Measurements from ENCODE around the gene IFNL2. TPM values are rescaled to one million over a fixed set of nuclear protein-coding genes. Genes with fewer than 3 reads are reported as not detected.

IFNL2 gene
- total RNA-seq, 1 donor from 2014 or later: not detected

DNA sequence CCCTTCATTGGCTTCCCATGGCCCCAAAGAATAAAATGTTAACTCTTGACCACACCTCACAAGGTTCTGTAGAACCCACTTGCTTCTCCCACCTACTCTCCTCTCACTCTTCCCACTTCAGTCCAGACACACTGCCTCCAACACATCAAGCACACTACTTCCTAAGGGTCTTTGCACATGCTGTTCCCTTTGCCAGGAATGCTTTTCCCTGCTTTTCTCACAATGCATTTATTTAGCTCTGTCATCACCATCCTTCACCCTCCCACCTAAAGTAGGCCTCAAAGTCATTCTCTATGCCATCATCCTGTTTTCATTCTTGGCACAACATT lies 36.0 kb downstream of the IFNL2 start:
- Histone ChIP-seq H3K9me3 (ENCODE audit: low read depth) (no peaks in the 10 kb centered on the region), H3K79me2 (ENCODE audit: low read depth) (no peaks in the 10 kb centered on the region), H3F3A (ENCODE audit: low read depth) (peaks cover 29% of the 10 kb centered on the region), H3K9ac (no peak overlapping the region), H3K27ac (no peak overlapping the region), H3K36me3 (no peaks in the 10 kb centered on the region), H3K4me1 (peaks cover 12% of the 10 kb centered on the region), H3K4me3 (no peak overlapping the region), H4K20me1 (ENCODE audit: low read depth) (peaks cover 28% of the 10 kb centered on the region), H2AFZ (replicated peaks) (no peak overlapping the region), H3K27me3 (peaks cover 73% of the 10 kb centered on the region), H3K4me2 (no peak overlapping the region)
- Mint-ChIP-seq H3K4me1 (peaks cover 21% of the 10 kb centered on the region), H3K27me3 (ENCODE audit: insufficient read depth, low read depth) (peaks cover 26% of the 10 kb centered on the region), H3K9me3 (no peaks in the 10 kb centered on the region), H3K4me3 (no peak overlapping the region), H3K36me3 (no peaks in the 10 kb centered on the region), H3K27ac (no peak overlapping the region)
- no peak for DNase-seq (ENCODE audit: low spot score)
- TF ChIP-seq, protein P1, sequence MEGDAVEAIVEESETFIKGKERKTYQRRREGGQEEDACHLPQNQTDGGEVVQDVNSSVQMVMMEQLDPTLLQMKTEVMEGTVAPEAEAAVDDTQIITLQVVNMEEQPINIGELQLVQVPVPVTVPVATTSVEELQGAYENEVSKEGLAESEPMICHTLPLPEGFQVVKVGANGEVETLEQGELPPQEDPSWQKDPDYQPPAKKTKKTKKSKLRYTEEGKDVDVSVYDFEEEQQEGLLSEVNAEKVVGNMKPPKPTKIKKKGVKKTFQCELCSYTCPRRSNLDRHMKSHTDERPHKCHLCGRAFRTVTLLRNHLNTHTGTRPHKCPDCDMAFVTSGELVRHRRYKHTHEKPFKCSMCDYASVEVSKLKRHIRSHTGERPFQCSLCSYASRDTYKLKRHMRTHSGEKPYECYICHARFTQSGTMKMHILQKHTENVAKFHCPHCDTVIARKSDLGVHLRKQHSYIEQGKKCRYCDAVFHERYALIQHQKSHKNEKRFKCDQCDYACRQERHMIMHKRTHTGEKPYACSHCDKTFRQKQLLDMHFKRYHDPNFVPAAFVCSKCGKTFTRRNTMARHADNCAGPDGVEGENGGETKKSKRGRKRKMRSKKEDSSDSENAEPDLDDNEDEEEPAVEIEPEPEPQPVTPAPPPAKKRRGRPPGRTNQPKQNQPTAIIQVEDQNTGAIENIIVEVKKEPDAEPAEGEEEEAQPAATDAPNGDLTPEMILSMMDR (IDR thresholded peaks at IDR 0.05): no peak
- TF ChIP-seq EZH2 (IDR thresholded peaks at IDR 0.05) (no peak), EZH2phosphoT487 (IDR thresholded peaks at IDR 0.05) (no peak)

GRCh38 chr19:39304701-39305571 lies 36.7 kb downstream of the IFNL2 start:
- H3K27me3 ChIP-seq: peaks cover 73% of the 10 kb centered on the region
- peaks cover 28% of the 10 kb centered on the region for H4K20me1 ChIP-seq (ENCODE audit: low read depth)
- peaks cover 12% of the 10 kb centered on the region for H3K4me1 ChIP-seq
- DNase-seq (ENCODE audit: low spot score): no peak
- no peak overlapping the region for H3K4me3 Mint-ChIP-seq
- H3K9me3 Mint-ChIP-seq: peaks cover 2% of the 10 kb centered on the region
- H3K4me3 ChIP-seq: no peak overlapping the region
- H2AFZ ChIP-seq (replicated peaks): no peak overlapping the region
- H3K9me3 ChIP-seq (ENCODE audit: low read depth): no peaks in the 10 kb centered on the region
- H3K36me3 Mint-ChIP-seq: no peaks in the 10 kb centered on the region
- peaks cover 29% of the 10 kb centered on the region for H3F3A ChIP-seq (ENCODE audit: low read depth)
- H3K4me2 ChIP-seq: peak overlapping the region; percentile 2
- H3K27ac ChIP-seq: no peak overlapping the region
- H3K79me2 ChIP-seq (ENCODE audit: low read depth): no peaks in the 10 kb centered on the region
- H3K36me3 ChIP-seq: no peaks in the 10 kb centered on the region
- TF ChIP-seq EZH2phosphoT487 (IDR thresholded peaks at IDR 0.05) (no peak), EZH2 (IDR thresholded peaks at IDR 0.05) (no peak)
- TF ChIP-seq, protein P1 (IDR thresholded peaks at IDR 0.05): no peak
- H3K9ac ChIP-seq: no peak overlapping the region
- peaks cover 25% of the 10 kb centered on the region for H3K27me3 Mint-ChIP-seq (ENCODE audit: insufficient read depth, low read depth)
- H3K27ac Mint-ChIP-seq: no peak overlapping the region
- peaks cover 21% of the 10 kb centered on the region for H3K4me1 Mint-ChIP-seq

- H3K79me2 ChIP-seq (ENCODE audit: low read depth): no peaks in the 10 kb centered on the region
- H3F3A ChIP-seq (ENCODE audit: low read depth): peaks cover 29% of the 10 kb centered on the region
- peaks cover 28% of the 10 kb centered on the region for H4K20me1 ChIP-seq (ENCODE audit: low read depth)
- H3K4me3 ChIP-seq: no peak overlapping the region
- peaks cover 28% of the 10 kb centered on the region for H3K4me1 Mint-ChIP-seq
- no peak overlapping the region for H3K4me2 ChIP-seq
- no peaks in the 10 kb centered on the region for H3K36me3 ChIP-seq
- no peak overlapping the region for H3K27ac ChIP-seq
- H3K27me3 ChIP-seq: peaks cover 73% of the 10 kb centered on the region
- H3K4me1 ChIP-seq: peaks cover 12% of the 10 kb centered on the region
- H3K9ac ChIP-seq: no peak overlapping the region
- TF ChIP-seq EZH2 (IDR thresholded peaks at IDR 0.05) (no peak), EZH2phosphoT487 (IDR thresholded peaks at IDR 0.05) (no peak)
- TF ChIP-seq, protein P1 (IDR thresholded peaks at IDR 0.05): no peak
- H3K36me3 Mint-ChIP-seq: peaks cover 3% of the 10 kb centered on the region
- peaks cover 2% of the 10 kb centered on the region for H3K9me3 Mint-ChIP-seq
- no peak overlapping the region for H3K4me3 Mint-ChIP-seq
- H2AFZ ChIP-seq (replicated peaks): no peak overlapping the region
- H3K27me3 Mint-ChIP-seq (ENCODE audit: insufficient read depth, low read depth): peaks cover 29% of the 10 kb centered on the region
- H3K27ac Mint-ChIP-seq: no peak overlapping the region
- H3K9me3 ChIP-seq (ENCODE audit: low read depth): no peaks in the 10 kb centered on the region
- DNase-seq (ENCODE audit: low spot score): no peak
These were observed 37.9 kb downstream of the IFNL2 start for GRCh38 chr19:39306075-39306474.
